Islet precursor cell (in vitro differentiated cells): Measurements from ENCODE around the gene PRKCE.

Experiments
- DNase-seq: peaks from one replicate; pipeline ENCODE4 v3.0.0-alpha.2; 2018

Gene PRKCE

DNA sequence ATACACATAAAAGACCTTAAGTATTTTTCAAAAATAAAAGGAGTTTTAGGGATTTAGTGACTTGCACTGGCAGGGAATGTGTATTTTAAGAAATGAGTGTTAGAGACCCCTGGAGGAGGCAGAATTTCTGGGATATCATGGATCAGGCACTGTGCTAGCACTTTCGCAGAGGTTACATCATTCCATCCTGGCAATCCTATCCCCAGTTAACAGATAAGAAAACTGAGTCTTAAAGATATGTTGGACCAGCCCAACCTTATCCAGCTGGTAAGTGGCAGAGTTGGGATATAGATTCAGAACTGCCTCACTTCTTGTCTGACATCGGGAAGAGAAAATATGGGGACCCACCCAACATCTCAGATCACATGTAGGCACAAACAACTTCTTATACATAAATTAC lies 485.5 kb downstream of the PRKCE start:
- no peak for DNase-seq

DNA sequence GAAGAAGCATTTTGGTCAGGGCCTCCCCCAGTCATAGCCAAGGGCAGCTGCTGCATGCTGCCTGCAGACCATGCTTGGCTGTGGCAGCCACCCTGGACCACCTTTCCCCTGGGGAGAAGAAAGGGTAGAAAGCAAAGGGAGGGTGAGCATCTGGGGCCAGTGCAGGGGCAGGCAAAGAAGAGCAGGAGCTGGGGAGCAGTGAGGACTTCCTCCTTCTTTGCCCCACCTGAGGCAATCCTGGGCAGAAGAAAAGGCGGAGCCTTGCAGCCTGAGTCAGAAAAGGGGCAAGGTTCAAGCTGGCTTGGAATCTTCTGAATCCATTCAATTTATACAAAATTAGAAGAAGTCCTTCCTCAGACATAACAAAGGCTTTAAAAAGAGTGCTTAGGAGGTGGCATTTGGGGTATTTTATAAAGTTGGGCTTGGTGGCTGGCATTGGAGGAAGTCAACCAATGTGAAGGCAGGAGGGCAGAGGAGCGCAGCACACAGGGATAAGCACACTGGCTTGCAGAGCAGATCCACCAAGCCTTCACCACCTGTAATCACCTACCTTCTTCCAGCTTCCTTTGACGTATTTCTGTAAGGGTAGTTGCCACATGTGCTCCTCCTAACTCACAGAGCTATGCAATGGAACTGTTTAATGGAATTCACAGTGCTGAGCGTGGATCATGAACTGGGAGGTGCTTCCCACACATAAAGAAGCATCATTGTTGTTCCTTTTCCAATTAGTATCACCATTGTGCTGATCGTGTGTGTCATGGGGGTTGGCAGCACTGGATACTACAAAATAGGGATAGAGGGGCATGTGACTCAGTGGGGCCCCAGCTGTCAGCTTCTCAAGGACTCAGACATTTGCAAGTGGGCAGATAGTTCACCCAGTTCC lies 491.3 kb downstream of the PRKCE start:
- no peak for DNase-seq

DNA sequence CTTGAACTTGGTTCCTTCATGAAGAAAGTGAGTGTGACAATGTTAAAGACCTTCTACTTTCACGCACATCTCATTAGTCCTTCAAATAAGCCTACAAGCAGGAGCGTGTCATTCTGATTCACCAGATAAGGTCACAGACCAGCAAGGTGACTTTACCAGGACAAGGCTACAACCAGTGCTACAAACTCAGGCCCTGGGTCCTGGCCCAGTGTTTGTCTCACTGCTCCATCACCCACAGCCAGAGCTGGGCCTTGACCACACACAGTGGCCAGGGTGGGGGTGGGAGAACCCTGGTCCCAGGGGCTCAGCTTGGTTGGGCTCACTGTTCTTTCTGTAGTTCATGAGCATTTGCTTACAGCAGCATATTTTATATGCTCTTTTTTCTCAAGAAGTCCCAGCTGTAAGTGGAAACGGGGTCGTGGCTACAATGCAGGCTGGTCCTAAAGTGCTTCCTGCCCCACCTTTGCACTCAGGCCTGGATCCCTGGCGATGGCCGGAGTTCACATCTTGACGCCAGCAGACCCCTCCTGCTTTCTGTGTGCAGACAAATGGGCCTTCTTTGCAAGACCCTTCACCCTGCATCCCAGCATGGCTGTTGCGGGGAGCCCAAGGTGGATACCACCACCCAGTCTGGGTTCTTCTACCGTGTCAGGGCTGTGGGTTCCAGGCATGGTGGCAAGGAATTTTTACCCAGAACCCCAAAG lies 492.1 kb downstream of the PRKCE start:
- DNase-seq = no peak

DNA sequence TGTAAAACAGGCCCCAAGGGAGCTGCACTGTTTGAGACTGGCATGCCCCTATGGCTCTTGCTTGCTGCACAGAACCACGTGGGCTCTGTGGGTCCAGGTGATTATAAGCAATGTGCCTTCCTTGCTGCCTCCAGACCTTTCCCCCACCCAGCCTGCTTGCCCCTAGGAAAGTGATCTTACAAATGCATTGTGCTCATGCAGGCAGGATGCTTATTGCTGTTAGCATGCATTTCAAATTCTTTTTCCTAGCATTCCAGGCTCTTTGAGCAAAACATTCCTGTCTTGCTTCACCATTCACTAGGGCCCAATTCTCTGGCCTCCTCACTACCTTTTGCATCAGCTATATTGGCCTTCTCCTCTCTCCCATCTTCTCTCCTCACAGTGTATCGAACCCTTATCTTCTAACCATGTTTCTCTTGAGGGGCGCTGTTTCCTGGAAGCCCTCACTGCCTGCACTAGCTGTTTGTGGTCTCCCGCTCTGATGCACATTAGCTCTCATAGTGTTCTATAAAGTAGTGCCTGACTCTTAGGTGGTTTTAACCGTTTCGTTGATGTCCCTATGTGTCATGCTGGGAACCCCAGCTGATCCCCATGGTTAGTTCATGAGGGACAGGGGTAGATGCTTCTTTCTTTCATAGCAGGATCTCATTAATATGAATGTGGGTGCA lies 492.8 kb downstream of the PRKCE start:
- DNase-seq = peak; percentile 46

DNA sequence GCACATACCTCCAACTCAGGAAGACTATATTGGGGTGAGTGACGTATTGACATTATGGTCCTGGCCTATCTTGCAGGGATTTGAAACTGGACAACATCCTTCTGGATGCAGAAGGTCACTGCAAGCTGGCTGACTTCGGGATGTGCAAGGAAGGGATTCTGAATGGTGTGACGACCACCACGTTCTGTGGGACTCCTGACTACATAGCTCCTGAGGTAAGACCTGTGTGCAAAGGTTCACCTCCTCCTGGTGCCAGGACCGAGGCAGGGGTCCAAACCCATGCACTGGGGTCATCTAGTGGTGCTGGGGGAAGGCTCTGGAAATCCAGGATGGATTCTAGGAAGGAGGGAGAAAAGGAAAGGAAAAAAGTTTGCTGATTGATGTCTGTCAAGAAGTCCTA lies 493.5 kb downstream of the PRKCE start:
- no peak for DNase-seq

DNA sequence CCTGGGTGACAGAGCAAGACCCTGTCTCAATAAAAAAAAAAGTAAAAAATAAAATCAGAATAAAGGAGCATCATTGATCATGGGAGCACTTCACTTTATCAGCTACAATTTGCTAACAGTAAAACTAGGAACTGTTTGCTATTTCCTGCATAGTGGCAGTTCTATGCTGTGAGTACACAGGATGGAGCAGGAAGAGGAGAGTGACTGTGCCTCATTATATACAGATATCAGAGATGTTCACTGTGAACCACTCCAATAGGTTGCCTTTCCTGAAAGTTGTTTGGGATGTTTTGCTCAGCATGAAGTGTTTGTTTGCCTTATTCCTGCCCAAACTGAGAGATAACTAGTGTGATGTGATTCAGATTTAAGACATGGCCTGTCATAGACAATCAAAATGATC lies 494.4 kb downstream of the PRKCE start:
- DNase-seq = no peak

DNA sequence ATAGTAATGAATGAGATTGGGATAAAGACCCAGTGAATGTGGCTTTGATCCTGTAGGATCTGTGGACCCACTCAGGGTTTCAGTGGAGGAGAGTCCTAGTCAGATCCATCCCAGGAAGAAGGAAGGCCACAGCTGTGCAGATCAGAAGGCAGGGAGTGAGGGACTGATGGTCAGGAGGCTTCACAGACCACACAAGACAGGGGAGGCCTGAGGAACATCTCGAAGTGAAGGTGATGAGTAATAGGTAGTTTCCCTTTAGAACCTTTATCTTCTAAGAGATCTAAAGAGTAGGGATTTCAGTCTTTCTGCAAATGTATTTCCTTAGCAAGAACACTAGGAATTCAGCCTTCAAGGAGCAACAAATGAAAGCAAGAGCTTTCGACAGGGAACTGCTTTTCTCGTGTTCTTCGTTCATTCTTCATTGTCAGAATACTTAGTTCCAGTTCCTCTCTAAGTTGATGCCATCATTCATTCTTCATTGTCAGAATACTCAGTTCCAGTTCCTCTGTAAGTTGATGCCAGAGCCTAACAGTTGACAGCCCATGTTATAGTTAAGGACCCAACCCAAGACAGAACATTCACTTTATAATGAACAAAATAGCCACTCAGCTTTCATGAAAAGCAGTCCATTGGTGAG lies 495.5 kb downstream of the PRKCE start:
- peak; percentile 63 for DNase-seq

DNA sequence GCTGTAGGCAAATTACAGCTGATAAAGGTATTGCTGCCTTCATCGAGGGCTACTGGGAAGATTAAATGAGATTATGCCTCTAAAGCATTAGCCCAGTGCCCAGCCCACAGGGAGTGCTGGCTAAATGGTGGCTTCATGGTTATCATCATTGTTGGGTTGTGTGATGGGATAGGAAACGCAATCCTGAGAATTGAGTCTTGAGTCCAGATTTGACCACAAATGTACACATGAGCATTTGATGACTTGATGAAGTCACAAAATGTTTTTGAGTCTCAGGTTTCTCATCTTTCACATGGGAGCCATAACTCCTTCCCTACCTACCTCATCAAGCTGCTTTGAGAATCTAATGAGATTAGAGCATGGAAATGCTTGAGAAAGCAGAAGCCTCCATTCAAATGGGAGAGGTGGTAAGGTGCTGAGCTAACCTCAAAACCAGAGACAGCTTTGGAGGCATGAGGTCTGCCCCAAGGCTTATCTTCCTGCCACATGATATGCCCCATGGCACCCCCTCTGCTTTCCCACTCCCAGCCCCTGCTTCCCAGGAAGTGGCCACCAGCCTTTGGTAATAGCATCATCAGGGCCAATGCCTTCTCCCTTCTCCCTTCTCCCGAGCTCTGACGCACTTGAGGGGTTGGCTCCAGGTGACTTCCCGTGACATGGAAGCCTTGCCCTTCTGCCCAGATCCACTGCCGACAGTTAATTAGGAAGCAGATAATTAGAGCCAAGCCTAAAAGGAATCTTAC lies 496.3 kb downstream of the PRKCE start:
- DNase-seq = no peak

DNA sequence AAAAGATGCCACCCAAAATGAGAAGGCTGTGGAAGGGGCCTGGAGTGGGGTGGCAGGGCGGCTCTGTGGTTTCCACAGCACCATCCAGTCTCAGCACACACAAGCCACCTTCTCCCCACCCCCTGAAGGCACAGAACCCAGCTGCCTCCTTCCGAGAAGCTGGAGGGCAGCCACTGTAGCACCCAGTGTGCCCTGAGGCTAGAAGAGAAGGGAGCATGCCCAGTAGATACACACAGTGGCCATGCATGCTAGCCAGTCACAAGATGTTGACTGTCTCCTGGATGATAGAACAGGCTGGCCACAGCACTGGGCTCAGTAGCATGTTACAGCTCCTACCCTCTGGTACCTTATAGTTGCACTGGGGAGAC lies 496.9 kb downstream of the PRKCE start:
- no peak for DNase-seq

DNA sequence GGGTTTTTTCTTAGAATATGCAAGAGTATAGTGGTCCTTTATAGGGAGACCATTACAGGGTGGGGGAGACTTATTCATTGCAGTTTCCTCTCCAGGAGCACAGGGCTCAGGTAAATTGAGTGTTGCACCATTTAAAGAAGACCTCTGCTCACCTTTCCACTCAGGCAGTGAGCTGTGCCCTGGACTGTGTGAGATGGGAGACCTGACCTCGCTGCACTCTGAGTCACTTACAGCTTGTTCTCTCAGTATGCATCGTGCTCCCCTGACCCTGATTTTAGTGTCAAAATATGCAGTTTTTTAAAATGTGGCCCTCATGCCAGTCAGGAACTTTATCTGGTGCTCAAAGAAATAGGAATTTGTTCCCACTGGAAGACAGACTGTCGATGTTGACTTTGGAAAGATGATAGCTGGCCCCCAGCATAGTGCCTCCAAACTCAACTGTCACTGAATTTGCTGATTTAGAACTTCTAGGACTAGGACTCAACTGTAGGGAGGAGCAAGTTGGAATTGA lies 499.0 kb downstream of the PRKCE start:
- DNase-seq = peak; percentile 49

DNA sequence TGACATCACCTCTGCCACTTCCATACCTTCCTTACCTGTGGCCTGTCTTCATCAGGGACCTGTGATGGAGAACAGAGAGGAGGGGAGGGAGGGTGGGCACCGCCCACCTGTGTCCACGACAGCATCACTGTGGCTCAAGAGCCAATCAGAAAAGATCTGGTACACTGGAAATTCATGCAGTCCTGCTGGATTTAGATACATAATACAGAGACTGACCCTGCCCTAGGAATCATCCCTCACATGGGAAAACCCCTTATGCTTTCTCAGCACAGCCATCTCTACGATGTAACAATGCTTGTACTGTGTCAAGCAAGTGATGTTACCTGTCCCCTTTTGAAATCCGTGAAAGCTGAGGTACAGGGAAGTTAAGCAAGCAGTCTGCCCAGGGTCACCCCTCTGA lies 500.1 kb downstream of the PRKCE start:
- DNase-seq = no peak

DNA sequence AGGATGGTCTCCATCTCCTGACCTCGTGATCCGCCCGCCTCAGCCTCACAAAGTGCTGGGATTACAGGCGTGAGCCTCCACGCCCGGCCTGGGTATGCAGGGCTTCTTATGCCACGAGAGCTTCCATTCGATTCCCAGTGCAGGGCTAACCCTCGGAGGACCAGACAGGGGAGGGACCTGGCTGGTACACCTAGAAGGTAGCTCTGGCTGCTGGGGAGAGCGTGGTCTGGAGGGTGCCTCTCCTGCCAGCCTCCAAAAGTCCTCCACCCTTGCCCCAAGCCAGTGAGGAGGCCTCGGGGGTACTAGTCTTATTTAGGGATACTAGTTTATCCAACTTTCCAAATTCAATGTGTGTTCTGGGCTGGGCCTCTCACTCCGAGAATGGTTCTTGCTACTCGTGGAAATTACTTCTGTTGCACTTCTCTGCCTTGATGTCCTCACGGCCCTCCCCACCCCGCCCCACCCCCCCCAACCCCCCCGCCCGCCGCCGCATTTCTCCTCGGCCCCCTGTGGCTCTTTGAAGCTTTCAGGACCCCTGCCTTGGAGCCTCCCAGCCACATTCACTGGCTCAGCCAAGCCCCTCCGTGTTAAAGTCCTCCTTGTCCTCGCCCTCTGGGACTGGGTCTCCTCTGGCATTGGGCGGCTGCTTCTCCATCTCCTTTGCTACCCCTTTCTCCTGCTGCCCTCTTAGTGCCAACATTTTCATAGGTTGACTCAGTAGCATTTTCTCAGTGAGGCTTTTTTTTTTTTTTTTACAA lies 502.7 kb downstream of the PRKCE start:
- DNase-seq = peak; percentile 38

DNA sequence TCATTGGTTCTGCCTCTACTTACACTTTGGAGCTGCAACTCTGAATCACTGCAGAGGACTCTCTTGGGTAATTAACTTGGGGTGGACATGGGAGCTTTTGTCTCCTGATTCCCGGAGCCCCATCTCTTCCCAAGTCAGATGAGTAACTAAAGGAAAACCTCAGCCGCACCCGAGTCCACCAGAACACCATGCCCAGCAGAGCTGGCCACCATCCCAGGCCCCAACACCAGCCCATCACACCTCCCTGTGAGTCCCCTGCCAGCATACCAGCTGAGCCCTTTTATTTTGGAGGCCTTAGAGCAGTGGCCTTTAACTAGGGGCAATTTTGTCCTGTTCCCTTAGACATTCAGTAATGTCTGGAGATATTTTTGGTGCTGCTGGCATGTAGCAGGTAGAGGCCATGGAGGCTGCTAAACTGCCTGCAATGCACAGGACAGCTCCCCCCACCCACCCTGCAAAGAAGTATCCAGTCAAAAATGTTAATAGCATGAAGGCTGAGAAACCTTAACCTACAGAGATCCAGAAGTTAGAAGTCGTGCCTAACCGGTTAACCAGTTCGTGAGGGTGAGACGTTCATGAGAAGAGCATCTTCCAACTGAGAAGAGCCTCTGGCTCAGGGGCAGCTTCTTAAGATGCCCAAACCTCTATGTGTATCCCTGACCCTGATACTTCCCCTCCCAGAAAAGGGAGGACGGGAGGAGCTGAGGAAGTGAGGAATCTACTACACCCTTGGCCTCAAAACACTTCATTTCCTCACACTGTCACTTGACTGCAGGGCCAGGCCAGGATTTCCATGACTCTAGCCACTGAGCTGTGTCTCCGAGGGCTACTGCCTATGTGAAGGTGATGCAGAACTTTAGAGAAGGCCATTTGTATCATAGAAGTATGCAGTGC lies 505.8 kb downstream of the PRKCE start:
- peak; percentile 35 for DNase-seq

DNA sequence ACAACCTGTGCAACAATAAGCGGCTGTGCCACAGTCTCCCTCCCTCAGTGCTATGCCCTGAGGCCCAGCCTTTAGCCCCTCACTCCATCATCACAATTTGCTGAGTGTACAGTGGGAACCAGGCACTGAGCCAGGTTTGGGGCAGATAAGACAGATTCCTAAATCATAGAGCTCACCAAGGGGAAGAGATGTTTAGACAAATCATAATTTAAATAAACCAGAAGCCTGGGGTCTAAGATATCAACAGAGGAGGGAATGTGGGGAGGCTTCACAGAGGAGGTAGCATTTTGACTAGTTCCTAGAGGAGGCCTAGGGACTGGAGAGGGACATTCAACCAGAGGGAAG lies 506.5 kb downstream of the PRKCE start:
- no peak for DNase-seq

DNA sequence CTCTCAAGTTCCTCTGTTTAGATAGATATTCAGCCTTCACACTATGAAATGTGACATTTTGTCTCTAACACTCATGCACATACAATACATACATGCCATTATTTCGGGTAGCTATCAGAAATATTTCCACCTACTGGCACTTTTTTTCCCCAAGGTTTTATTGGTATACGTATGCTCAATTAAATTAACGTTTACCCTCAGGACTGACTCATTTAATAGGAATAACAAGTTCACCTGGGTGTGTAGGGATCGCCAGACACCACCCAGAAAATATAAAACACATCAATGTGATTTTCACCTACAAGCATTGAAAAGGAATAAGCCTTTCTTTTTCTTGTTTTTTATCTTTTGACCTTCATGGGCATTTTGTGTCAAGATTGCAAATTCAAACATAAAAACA lies 507.2 kb downstream of the PRKCE start:
- DNase-seq = no peak

DNA sequence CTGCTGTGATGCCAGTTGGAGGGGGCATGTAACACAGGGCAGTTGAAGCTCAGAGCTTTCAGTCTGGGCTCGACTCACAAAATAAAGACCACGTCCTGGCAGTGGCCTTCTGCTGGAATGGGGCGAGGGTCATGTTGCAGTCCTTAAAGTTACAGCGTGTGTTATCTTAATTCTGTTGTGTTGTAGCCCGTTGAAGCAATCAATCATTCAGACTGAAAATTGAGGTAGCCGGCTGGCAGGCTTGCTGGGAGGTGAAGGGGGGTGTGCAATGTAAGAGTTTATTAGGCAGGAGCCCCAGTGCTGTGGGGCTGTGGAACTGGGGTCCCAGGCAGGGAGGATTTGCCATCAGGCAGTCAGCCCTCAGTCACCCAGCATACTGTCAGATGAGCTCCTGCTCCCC lies 508.9 kb downstream of the PRKCE start:
- DNase-seq = peak; percentile 38

DNA sequence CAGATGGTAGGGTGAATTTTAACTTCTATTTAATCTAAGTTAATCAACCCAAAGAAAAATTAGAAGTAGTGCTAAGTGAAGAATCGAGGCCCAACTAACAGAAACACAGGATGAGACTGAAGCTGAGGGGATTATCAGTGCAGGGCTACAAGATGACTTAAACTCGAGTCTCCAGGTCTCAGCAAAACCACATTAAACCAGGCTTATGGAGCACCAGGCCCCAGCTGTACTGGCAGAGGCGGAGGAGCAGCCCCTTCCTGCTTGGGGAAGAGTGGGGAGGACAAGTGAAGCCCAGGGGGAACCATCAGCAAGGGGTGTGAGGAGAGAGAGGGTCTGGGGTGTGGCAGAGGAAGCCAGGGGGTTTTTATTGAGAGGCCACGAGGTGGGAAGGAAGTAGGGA lies 509.8 kb downstream of the PRKCE start:
- no peak for DNase-seq

DNA sequence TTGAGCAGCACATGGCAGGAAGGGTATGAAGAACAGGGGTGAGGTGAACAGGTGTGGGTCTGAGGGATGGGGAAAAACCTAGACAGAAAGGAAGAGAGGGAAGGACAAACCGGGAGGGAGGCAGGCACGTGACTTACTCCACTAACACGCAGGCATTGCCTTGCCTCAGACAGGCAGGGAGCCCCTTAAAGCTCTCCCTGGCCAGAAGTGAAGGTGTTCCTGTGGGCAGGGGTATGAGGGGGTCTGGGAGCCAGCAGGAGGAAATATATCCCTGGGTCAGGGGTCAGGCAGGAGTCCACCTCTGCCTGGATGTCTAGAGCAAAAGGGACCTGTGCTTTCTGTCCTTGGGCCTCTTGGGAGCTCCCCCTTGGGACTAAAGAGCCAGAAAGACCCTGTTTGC lies 510.4 kb downstream of the PRKCE start:
- peak; percentile 55 for DNase-seq

DNA sequence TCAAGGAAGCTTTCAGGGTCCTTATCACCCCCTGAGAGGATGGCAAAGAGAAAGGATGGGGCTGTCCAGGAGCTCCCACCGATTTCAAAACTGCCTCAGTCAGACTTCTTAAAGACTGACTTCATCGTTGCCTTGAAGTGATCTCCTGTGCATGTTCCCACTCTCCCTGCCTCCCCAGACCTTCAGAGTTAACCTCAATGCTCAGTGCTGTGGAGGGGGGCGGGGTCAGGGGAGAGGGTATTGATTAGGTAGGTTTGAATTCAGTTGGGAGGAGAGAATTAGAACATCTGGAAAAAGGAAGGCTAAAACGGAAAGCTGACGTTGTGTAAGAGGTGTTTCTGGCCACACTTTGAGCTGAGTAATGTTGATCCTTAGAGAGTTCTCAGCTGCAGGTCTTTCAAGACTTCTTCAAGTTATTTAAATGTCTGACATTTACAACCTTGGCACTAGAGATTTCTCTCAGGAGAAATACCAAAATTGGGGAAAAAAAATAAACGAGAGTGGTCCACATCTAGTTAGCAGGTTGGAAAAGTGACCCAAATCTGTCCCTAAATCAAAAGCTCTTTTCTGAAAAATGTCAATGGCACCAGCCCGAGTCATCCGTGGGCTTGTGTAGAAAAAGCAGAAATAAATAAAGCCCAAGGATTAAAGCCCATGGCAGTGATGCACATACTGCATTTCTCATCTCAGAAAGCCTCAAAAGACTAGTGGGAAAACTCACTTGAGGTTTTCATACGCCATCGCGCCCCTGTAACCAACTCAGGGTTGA lies 511.0 kb downstream of the PRKCE start:
- DNase-seq = peak; percentile 53

DNA sequence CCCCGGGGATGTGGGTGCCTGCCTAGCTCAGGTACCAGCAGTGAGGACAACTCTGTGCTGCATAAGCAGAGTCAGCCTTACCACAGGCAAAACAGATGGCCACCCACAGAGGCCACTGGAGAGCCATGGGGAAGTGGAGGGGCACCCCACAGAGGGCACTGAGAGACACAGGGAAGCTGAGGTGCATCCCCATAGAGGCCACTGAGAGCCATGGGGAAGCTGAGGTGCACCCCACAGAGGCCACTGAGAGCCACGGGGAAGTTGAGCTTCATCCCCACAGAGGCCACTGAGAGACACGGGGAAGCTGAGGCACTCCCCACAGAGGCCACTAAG lies 511.6 kb downstream of the PRKCE start:
- DNase-seq = no peak
